GM12891 (cell line): ENCODE measurements around the gene ELMO1.

Experiments
- POLR2A ChIP-seq: IDR thresholded peaks from 2 replicates; pipeline ENCODE4 v1.6.1; 2011; ENCODE audit warnings: low read depth, low read length, control low read depth
- POLR2AphosphoS5 ChIP-seq: IDR thresholded peaks from 2 replicates; pipeline ENCODE4 v1.6.1; 2011; ENCODE audit warnings: low read depth, low read length, control low read depth
- POU2F2 ChIP-seq: IDR thresholded peaks from 2 replicates; pipeline ENCODE4 v1.6.1; 2011; ENCODE audit warnings: low read depth, mild to moderate bottlenecking, control low read depth, low read length, moderate library complexity

DNA sequence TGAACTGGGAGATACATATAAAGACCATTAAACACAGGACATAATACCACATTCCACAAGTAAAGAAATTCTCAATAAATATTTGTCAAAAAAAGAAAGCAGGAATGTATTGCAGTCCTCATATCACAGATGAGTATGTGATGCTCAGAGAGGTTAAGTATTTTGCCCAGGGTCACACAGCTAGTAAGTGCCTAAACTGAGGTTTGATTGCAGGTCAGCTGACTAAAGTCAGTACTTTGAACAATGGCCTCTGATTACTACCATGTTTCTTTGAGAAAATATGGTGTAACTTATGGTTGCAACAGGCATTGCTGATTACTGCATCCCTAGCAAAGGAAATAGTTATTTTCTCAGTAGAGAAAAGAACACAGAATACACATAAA lies 267.1 kb downstream of the ELMO1 start:
- TF ChIP-seq POLR2A, result no peak
- no peak for TF ChIP-seq POU2F2
- TF ChIP-seq POLR2AphosphoS5, result no peak
